Measurements from ENCODE around the gene TMEM138. TPM values are rescaled to one million over a fixed set of nuclear protein-coding genes. Genes with fewer than 3 reads are reported as not detected.

Gene TMEM138
- total RNA-seq, 1 donor from 2014 or later, result 19.9 TPM

DNA sequence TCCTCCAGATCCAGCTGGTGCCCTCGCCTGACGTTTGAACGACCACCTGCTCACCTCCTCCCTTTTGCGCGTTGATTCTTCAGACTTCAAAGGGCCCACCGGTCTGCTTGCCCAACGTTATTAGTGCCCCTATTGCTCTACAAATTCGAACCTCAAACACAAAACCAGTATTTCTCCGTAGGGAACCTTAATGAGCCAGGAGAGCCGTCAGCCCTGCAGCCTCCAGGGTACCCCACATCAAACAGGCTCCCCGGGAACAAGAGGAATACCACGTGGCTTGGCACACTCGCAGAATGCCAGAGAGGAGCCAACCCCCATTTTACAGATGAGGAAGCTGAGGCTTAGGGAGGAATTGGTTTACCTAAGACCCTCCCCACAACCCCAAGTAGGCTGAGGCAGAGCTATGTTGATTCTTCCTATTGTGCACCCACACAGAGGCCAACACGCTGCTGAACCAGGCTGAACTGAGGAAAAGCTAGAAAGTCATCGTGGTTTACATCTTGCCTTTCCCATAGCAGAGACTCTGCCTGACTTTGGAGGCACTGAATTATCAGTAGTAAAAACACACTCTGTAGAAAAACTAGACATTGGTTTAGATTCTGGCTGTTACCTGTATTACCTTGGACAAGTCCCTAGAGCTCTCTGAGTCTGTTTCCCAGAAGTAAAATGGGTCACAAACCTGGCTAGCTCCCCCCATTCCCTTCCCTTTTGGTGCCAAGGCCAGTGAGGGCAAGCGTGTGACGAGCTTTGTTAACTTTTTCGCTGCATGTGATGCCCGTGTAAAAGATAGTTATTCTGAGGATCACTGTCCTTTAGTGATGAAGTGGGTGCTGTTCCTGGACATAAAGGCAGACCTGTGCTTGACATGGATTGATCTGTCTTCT lies 28.4 kb upstream of the TMEM138 start:
- Histone ChIP-seq H3K36me3 (peaks cover 0 to 11% of the 10 kb centered on the region in 2 donors), H3K4me3 (peak overlapping the region; percentile 72 to 90), H3K27ac (peak overlapping the region; percentile 76), H3K9me3 (no peaks in the 10 kb centered on the region), H3K4me1 (peaks cover 58% of the 10 kb centered on the region), H3K27me3 (no peaks in the 10 kb centered on the region)
- TF ChIP-seq CTCF (IDR thresholded peaks at IDR 0.05) (no peak), POLR2AphosphoS5 (IDR thresholded peaks at IDR 0.05; ENCODE audit: insufficient read depth in 1 of 2, low read depth in 1 of 2) (no peak), POLR2A (IDR thresholded peaks at IDR 0.05) (no peak)
- no peak for DNase-seq (ENCODE audit: extremely low spot score in 2 of 2)
- intact Hi-C loops (cut with DNase I), result no loop called here

GRCh38 chr11:61334434-61335354 lies 27.5 kb upstream of the TMEM138 start:
- Histone ChIP-seq H3K4me1 (peaks cover 53% of the 10 kb centered on the region), H3K9me3 (no peaks in the 10 kb centered on the region), H3K27ac (no peak overlapping the region), H3K36me3 (peaks cover 0 to 2% of the 10 kb centered on the region in 2 donors), H3K27me3 (no peaks in the 10 kb centered on the region), H3K4me3 (no peak overlapping the region)
- DNase-seq (ENCODE audit: extremely low spot score in 2 of 2), result no peak
- TF ChIP-seq POLR2AphosphoS5 (IDR thresholded peaks at IDR 0.05; ENCODE audit: insufficient read depth in 1 of 2, low read depth in 1 of 2) (no peak), CTCF (IDR thresholded peaks at IDR 0.05) (no peak), POLR2A (IDR thresholded peaks at IDR 0.05) (no peak)
- intact Hi-C loops (cut with DNase I), result no loop called here

- H3K27ac ChIP-seq, result no peak overlapping the region
- no peak for DNase-seq (ENCODE audit: extremely low spot score in 2 of 2)
- no peaks in the 10 kb centered on the region for H3K9me3 ChIP-seq
- TF ChIP-seq POLR2AphosphoS5 (IDR thresholded peaks at IDR 0.05; ENCODE audit: insufficient read depth in 1 of 2, low read depth in 1 of 2) (no peak), POLR2A (IDR thresholded peaks at IDR 0.05) (no peak), CTCF (IDR thresholded peaks at IDR 0.05) (no peak)
- no peak overlapping the region for H3K4me3 ChIP-seq
- peaks cover 46% of the 10 kb centered on the region for H3K4me1 ChIP-seq
- no peaks in the 10 kb centered on the region for H3K36me3 ChIP-seq
- H3K27me3 ChIP-seq, result no peaks in the 10 kb centered on the region
- intact Hi-C loops (cut with DNase I), result no loop called here
These were observed 26.8 kb upstream of the TMEM138 start for GRCh38 chr11:61335355-61335710.

DNA sequence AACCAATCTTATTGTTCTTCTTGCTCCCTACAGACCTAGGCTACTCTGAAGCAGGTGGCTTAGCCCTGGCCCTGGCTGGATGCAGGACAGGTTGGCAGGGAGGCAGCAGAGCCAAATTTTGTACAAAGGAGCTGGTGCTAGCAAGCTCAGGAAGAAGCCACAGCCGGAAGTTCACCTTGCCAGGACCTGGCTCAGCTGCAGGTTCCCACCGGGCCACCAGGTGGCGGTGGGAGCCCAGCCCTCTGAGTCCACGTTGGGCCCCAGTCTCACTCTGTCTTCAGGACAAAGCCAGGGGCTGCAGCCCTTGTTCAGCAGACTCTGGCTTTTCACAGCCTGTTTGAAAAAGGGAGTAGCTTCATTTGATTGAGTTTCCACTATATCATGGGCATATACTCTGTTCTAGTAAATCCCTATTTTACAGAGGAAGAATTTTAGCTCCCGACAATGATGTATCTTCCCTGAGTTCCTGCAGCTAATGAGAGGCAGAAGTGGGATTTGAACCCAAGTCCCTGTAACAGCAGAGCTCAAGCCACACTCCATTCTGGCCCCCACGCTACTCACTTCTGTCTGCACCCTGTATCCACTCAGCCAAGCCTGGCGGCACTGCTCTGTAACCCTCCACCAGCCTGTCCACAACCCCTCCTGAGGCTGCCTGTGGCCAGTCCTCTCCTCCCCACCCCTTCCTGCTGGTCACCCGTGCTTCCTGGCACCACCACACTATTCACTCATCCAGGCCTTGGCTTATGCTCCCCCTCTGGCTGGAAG lies 25.8 kb upstream of the TMEM138 start:
- intact Hi-C loops (cut with DNase I), result loop anchor here (2.0 kb wide), 1 partner anchor 48 kb away; no protein-coding TSS in a partner anchor
- Histone ChIP-seq H3K36me3 (no peaks in the 10 kb centered on the region), H3K4me1 (peaks cover 36% of the 10 kb centered on the region), H3K27ac (peak overlapping the region; percentile 3), H3K9me3 (no peaks in the 10 kb centered on the region), H3K4me3 (no peak overlapping the region), H3K27me3 (no peaks in the 10 kb centered on the region)
- DNase-seq (ENCODE audit: extremely low spot score in 2 of 2), result no peak
- TF ChIP-seq POLR2AphosphoS5 (IDR thresholded peaks at IDR 0.05; ENCODE audit: insufficient read depth in 1 of 2, low read depth in 1 of 2), result peak in 1 of 2 donors; percentile 51
- no peak for TF ChIP-seq POLR2A (IDR thresholded peaks at IDR 0.05)
- TF ChIP-seq CTCF (IDR thresholded peaks at IDR 0.05), result peak; percentile 79 to 97 (median 96)

All from vagina (tissue), 2 donors.